H1 (cell line): ENCODE data around the gene ARHGAP28. TPM values are rescaled to one million over a fixed set of nuclear protein-coding genes. Genes with fewer than 3 reads are reported as not detected.

Source experiments
- CTCF ChIA-PET: fragments of 300-600 bp; sonication (Branson Sonifier 250); formaldehyde crosslinking; loops from one replicate; lab custom pipeline; 2021; ENCODE audit not compliant: partially characterized antibody; lab: Charles Lee
- POLR2A ChIA-PET: fragments of 300-600 bp; sonication (Branson Sonifier 250); formaldehyde crosslinking; loops from one replicate; lab custom pipeline; 2021; ENCODE audit warnings: inconsistent platforms; ENCODE audit not compliant: partially characterized antibody; lab: Charles Lee
- DNase-seq, 2 experiments: peaks; one replicate each; pipeline versions ENCODE4 v3.0.0 to v3.0.0-alpha.2; 2010 to 2022; ENCODE audit warnings: low spot score in 2 of 2, low read depth in 1 of 2, mixed read lengths in 1 of 2
- FAIRE-seq: peaks from 2 replicates; lab custom pipeline; 2011; peaks lifted over from hg19 to GRCh38; lab: Jason Lieb, UNC
- H2AFZ ChIP-seq: 2 replicates; pipeline ENCODE4 v1.8.1; 2012; ENCODE audit warnings: low read length, inconsistent platforms
- H2AK5ac ChIP-seq: 2 replicates; pipeline ENCODE4 v1.6.1; 2013; ENCODE audit warnings: low read depth, low read length
- H2BK120ac ChIP-seq: replicated peaks from 2 replicates; pipeline ENCODE3; 2013; ENCODE audit warnings: low read depth, low read length, inconsistent platforms
- H2BK12ac ChIP-seq: 2 replicates; pipeline ENCODE4 v1.6.1; 2013; ENCODE audit warnings: low read depth, low read length
- H2BK15ac ChIP-seq: 2 replicates; pipeline ENCODE4 v1.6.1; 2013; ENCODE audit warnings: low read length
- H2BK20ac ChIP-seq: 2 replicates; pipeline ENCODE4 v1.6.1; 2013; ENCODE audit warnings: low read length
- H2BK5ac ChIP-seq: 2 replicates; pipeline ENCODE4 v1.6.1; 2013; ENCODE audit warnings: low read depth, low read length
- H3K14ac ChIP-seq: 2 replicates; pipeline ENCODE4 v1.6.1; 2013; ENCODE audit warnings: inconsistent platforms; ENCODE audit not compliant: insufficient read length
- H3K18ac ChIP-seq: 2 replicates; pipeline ENCODE4 v1.6.1; 2013; ENCODE audit warnings: low read length; ENCODE audit errors: extremely low read depth
- H3K23ac ChIP-seq: 2 replicates; pipeline ENCODE4 v1.6.1; 2013; ENCODE audit warnings: inconsistent platforms; ENCODE audit not compliant: insufficient read length
- H3K23me2 ChIP-seq: 2 replicates; pipeline ENCODE4 v1.6.1; 2013; ENCODE audit warnings: low read depth, low read length
- H3K27ac ChIP-seq: 2 replicates; pipeline ENCODE4 v1.6.1; 2011; ENCODE audit warnings: low read depth, low read length, inconsistent platforms
- H3K27me3 ChIP-seq, 4 experiments: replicated peaks in 1 of 4; 1 replicate in 1 of 4; 2 replicates in 3 of 4; pipeline versions ENCODE4 v1.6.1 to v1.8.1; 2011 to 2013; ENCODE audit warnings: low read length in 3 of 4, mild to moderate bottlenecking in 3 of 4, inconsistent platforms in 2 of 4, mixed read lengths in 2 of 4, moderate library complexity in 1 of 4; ENCODE audit not compliant: control insufficient read depth in 3 of 4, insufficient read depth in 3 of 4; ENCODE audit errors: extremely low read depth in 1 of 4
- H3K36me3 ChIP-seq, 4 experiments: 2 replicates each; pipeline versions ENCODE4 v1.6.1 to v1.8.1; 2011 to 2013; ENCODE audit warnings: mild to moderate bottlenecking in 4 of 4, low read length in 3 of 4, moderate library complexity in 2 of 4, control low read depth in 1 of 4, inconsistent platforms in 1 of 4; ENCODE audit not compliant: insufficient read depth in 4 of 4, control insufficient read depth in 2 of 4
- H3K4ac ChIP-seq: replicated peaks from 2 replicates; pipeline ENCODE3; 2013; ENCODE audit warnings: low read length, low read depth, mixed read lengths, inconsistent platforms; ENCODE audit not compliant: insufficient read length
- H3K4me1 ChIP-seq, 4 experiments: replicated peaks in 1 of 4; 1 replicate in 1 of 4; 2 replicates in 3 of 4; pipeline versions ENCODE4 v1.6.1 to v1.8.1; 2011 to 2013; ENCODE audit warnings: low read length in 3 of 4, inconsistent platforms in 2 of 4, mixed read lengths in 1 of 4; ENCODE audit not compliant: insufficient read depth in 4 of 4, control insufficient read depth in 3 of 4
- H3K4me2 ChIP-seq, 2 experiments: 2 replicates each; pipeline versions ENCODE4 v1.6.1 to v1.8.1; 2011 to 2013; ENCODE audit warnings: low read depth in 2 of 2, low read length in 2 of 2, control low read depth in 1 of 2, inconsistent platforms in 1 of 2, mild to moderate bottlenecking in 1 of 2; ENCODE audit not compliant: insufficient read depth in 1 of 2
- H3K4me3 ChIP-seq, 4 experiments: fragments of 200-600, 300-600 bp in 1 of 4; sonication (generic), shearing (Covaris generic), sonication (Bioruptor Twin) in 1 of 4; 2 replicates each; pipeline versions ENCODE4 v1.5.1 to v1.8.1; 2011 to 2016; ENCODE audit warnings: low read length in 4 of 4, low read depth in 3 of 4, control low read depth in 2 of 4, inconsistent platforms in 2 of 4, mild to moderate bottlenecking in 2 of 4, mixed read lengths in 1 of 4, moderate library complexity in 1 of 4; ENCODE audit not compliant: insufficient read depth in 2 of 4; ENCODE audit errors: extremely low read depth in 1 of 4
- H3K56ac ChIP-seq: replicated peaks from 2 replicates; pipeline ENCODE3; 2013; ENCODE audit warnings: low read depth, mild to moderate bottlenecking, mixed read lengths, low read length, inconsistent platforms; ENCODE audit not compliant: insufficient read length
- H3K79me1 ChIP-seq: 2 replicates; pipeline ENCODE4 v1.6.1; 2013; ENCODE audit warnings: low read depth, low read length, control low read depth
- H3K79me2 ChIP-seq, 2 experiments: 2 replicates each; pipeline versions ENCODE4 v1.6.1 to v1.8.1; 2012 to 2013; ENCODE audit warnings: low read length in 2 of 2, mild to moderate bottlenecking in 2 of 2, inconsistent platforms in 1 of 2; ENCODE audit not compliant: insufficient read depth in 2 of 2, control insufficient read depth in 1 of 2
- H3K9ac ChIP-seq, 4 experiments: replicated peaks in 1 of 4; 1 replicate in 1 of 4; 2 replicates in 3 of 4; pipeline versions ENCODE4 v1.6.1 to v1.8.1; 2011 to 2013; ENCODE audit warnings: low read depth in 3 of 4, low read length in 3 of 4, control low read depth in 2 of 4, mild to moderate bottlenecking in 2 of 4, moderate library complexity in 2 of 4, inconsistent platforms in 1 of 4; ENCODE audit errors: extremely low read depth in 1 of 4
- H3K9me3 ChIP-seq, 2 experiments: 2 replicates each; pipeline versions ENCODE4 v1.6.1 to v1.8.1; 2012 to 2013; ENCODE audit warnings: mild to moderate bottlenecking in 2 of 2, moderate library complexity in 2 of 2, control low read depth in 1 of 2, inconsistent platforms in 1 of 2, low read depth in 1 of 2, low read length in 1 of 2, mixed read lengths in 1 of 2; ENCODE audit not compliant: insufficient read depth in 2 of 2
- H4K20me1 ChIP-seq, 2 experiments: replicated peaks in 1 of 2; 2 replicates each; pipeline versions ENCODE3 to v1.8.1; 2011 to 2013; ENCODE audit warnings: inconsistent platforms in 2 of 2, low read length in 2 of 2, mild to moderate bottlenecking in 1 of 2; ENCODE audit not compliant: insufficient read depth in 2 of 2, control insufficient read depth in 1 of 2
- H4K5ac ChIP-seq: 2 replicates; pipeline ENCODE4 v1.6.1; 2013; ENCODE audit warnings: low read length, low read depth, mixed read lengths, inconsistent platforms; ENCODE audit not compliant: insufficient read length
- H4K8ac ChIP-seq: 2 replicates; pipeline ENCODE4 v1.8.0; 2013; ENCODE audit warnings: mild to moderate bottlenecking, moderate library complexity, low read length, inconsistent platforms; ENCODE audit not compliant: insufficient read depth; ENCODE audit errors: extremely low read depth
- H4K91ac ChIP-seq: replicated peaks from 2 replicates; pipeline ENCODE3; 2013; ENCODE audit warnings: low read length, mixed read lengths, inconsistent platforms; ENCODE audit not compliant: insufficient read length
- HDAC6 ChIP-seq: IDR thresholded peaks from one replicate; pipeline ENCODE4 v1.7.1; 2012; ENCODE audit warnings: low read depth, mild to moderate bottlenecking, inconsistent platforms, low read length, moderate library complexity
- POLR2A ChIP-seq, 2 experiments: IDR thresholded peaks; 1 replicate in 1 of 2; 2 replicates in 1 of 2; pipeline ENCODE4 v1.6.1; 2011; ENCODE audit warnings: low read depth in 2 of 2, low read length in 2 of 2, mild to moderate bottlenecking in 2 of 2; ENCODE audit errors: control extremely low read depth in 1 of 2
- RBBP5 ChIP-seq: IDR thresholded peaks from 2 replicates; pipeline ENCODE4 v1.7.1; 2012; ENCODE audit warnings: low read depth, mild to moderate bottlenecking, inconsistent platforms, low read length, moderate library complexity, borderline replicate concordance
- RNF2 ChIP-seq: fragments of 200-900, 300-1000 bp; sonication (generic); IDR thresholded peaks from 2 replicates; pipeline ENCODE4 v1.7.1; 2016; ENCODE audit warnings: borderline replicate concordance, low read depth, mild to moderate bottlenecking, antibody characterized with exemption, low read length; ENCODE audit not compliant: poor library complexity, severe bottlenecking; ENCODE audit errors: missing control alignments
- YY1 ChIP-seq: IDR thresholded peaks from 2 replicates; pipeline ENCODE4 v1.6.1; 2011; ENCODE audit warnings: low read depth, mild to moderate bottlenecking, low read length
- ZNF274 ChIP-seq: IDR thresholded peaks from 2 replicates; pipeline ENCODE4 v1.7.0; 2012; ENCODE audit warnings: low read length, borderline replicate concordance; ENCODE audit errors: extremely low read depth
- WGBS, 2 experiments: shearing (Covaris generic) in 1 of 2; methylation state at CpG; one replicate each; pipeline versions ENCODE4 v1.1.6 to v1.1.7; 2013 to 2015; ENCODE audit warnings: low lambda C conversion rate in 2 of 2, mixed read lengths in 2 of 2, inconsistent platforms in 1 of 2, low coverage in 1 of 2, missing lambda C conversion rate in 1 of 2; ENCODE audit not compliant: insufficient replicate concordance in 2 of 2, insufficient coverage in 1 of 2, insufficient read length in 1 of 2; ENCODE audit errors: extremely low coverage in 1 of 2, missing lambda C conversion rate in 1 of 2; 5-methylcytosine and 5-hydroxymethylcytosine counted together
- polyA plus RNA-seq, 7 experiments: library from polyadenylated mRNA; depleted of rRNA in 3 of 7; stranded (reverse) in 5 of 7; unstranded in 2 of 7; fragments of >200 nt in 5 of 7; fragments of 200-250 nt in 2 of 7; gene quantifications; 1 replicate in 5 of 7; 2 replicates in 1 of 7; 4 replicates in 1 of 7; pipeline versions ENCODE4 v1.2.1 to v1.2.3, GENCODE V29; 2011 to 2013; ENCODE audit warnings: missing spikeins in 2 of 7, mixed read lengths in 2 of 7
- total RNA-seq: library from RNA; stranded (reverse); fragmentation: NEBNext Ultra II Directional; extraction: Animal tissue kit (Norgen Biotek cat#: 25700); gene quantifications from 2 replicates; pipeline ENCODE4 v1.2.1, GENCODE V29; 2021

The ARHGAP28 gene
- total and polyA plus RNA-seq, 2 of the 8 experiments (the other 6 are each of a cell fraction or from before 2014, with no cell fraction given) = 2.9 to 14.4 TPM

DNA sequence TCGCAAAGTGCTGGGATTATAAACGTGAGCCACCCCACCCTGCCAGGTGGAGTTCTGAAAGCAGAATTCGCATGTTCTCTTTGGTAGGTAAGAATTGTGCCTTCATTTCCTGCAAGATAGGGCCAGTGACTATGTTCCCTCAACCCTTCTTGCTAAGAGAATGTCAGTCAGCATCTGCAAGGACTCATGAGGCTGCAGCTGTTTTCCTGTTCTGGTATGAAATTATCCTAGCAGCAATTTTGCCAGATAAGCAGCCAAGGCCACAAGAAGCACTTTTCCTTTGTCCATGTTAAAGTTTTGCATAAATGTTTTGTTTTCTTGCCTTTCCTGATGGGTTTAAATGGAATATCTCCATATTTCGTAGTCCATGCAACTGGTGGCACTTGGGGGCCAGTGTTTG lies 6.8 kb upstream of the ARHGAP28 start:
- no peak overlapping the region for H3K14ac ChIP-seq
- H2BK120ac ChIP-seq = no peak overlapping the region
- no peaks in the 10 kb centered on the region for H3K79me1 ChIP-seq
- no peak overlapping the region for H3K4ac ChIP-seq
- H3K23ac ChIP-seq = no peak overlapping the region
- no peaks in the 10 kb centered on the region for H3K9me3 ChIP-seq
- 92% methylated on average over 4 of the region's 4 CpGs; no CpG with 5 or more reads in 1 of the 2 experiments for WGBS, 2 experiments
- H3K23me2 ChIP-seq = no peaks in the 10 kb centered on the region; the same call in 1 of the 2 replicates
- no peak overlapping the region for H3K27ac ChIP-seq
- H3K27me3 ChIP-seq = no peaks in the 10 kb centered on the region
- ChIA-PET POLR2A (interaction anchor here (0.6 kb wide), 1 partner anchor 8 kb away, joined by 4 read pairs; no protein-coding TSS in a partner anchor), CTCF (interaction anchor here (1.2 kb wide), 1 partner anchor 10 kb away, joined by 3 read pairs; no protein-coding TSS in a partner anchor)
- H2AK5ac ChIP-seq = no peak overlapping the region
- no peaks in the 10 kb centered on the region for H3K79me2 ChIP-seq
- H4K5ac ChIP-seq = no peak overlapping the region
- no peak overlapping the region for H2BK15ac ChIP-seq
- no peak overlapping the region for H4K91ac ChIP-seq
- no peak for DNase-seq
- FAIRE-seq = no peak
- no peak overlapping the region for H2BK5ac ChIP-seq
- no peak overlapping the region for H2BK20ac ChIP-seq
- H4K20me1 ChIP-seq = no peaks in the 10 kb centered on the region
- H3K36me3 ChIP-seq = no peaks in the 10 kb centered on the region
- no peak overlapping the region for H3K9ac ChIP-seq
- no peak overlapping the region for H3K56ac ChIP-seq
- no peaks in the 10 kb centered on the region for H3K4me1 ChIP-seq
- H3K18ac ChIP-seq = no peak overlapping the region
- H2BK12ac ChIP-seq = no peak overlapping the region; the same call in 1 of the 2 replicates
- H4K8ac ChIP-seq = no peak overlapping the region
- H2AFZ ChIP-seq = no peak overlapping the region
- no peak overlapping the region for H3K4me3 ChIP-seq
- no peak overlapping the region for H3K4me2 ChIP-seq
- TF ChIP-seq ZNF274 (no peak), RNF2 (no peak), RBBP5 (no peak), POLR2A (IDR thresholded peaks at IDR 0.05; ENCODE audit: control extremely low read depth in 1 of 2, low read depth in 2 of 2, low read length in 2 of 2) (no peak), YY1 (no peak), HDAC6 (no peak)
